NCI-H2227 (cell line): ENCODE measurements around the gene EPHB2.
"Not testable (repeated sequence)": the region's sequence is repeated elsewhere in the genome, so short reads cannot be mapped to it uniquely, and the experiment has no call there.

Experiments used
- DNase-seq: peaks from one replicate; lab custom pipeline; 2025; ENCODE audit not compliant: unreplicated experiment; lab: John Stamatoyannopoulos, UW

Gene EPHB2

GRCh38 chr1:22932803-22933470 is 222.3 kb downstream of the EPHB2 start:
- DNase-seq, result no peak

- no peak for DNase-seq
Measured at GRCh38 chr1:22935433-22935832, 224.8 kb downstream of the EPHB2 start.

GRCh38 chr1:22936681-22937080 is 226.0 kb downstream of the EPHB2 start:
- DNase-seq, result no peak

GRCh38 chr1:22941257-22941656 is 230.6 kb downstream of the EPHB2 start:
- DNase-seq, result no peak

GRCh38 chr1:22944346-22945055 is 233.9 kb downstream of the EPHB2 start:
- DNase-seq, result no peak

GRCh38 chr1:22945171-22945570 is 234.5 kb downstream of the EPHB2 start:
- not testable (repeated sequence) for DNase-seq

GRCh38 chr1:22949822-22950331 is 239.2 kb downstream of the EPHB2 start:
- no peak for DNase-seq

- no peak for DNase-seq
Measured at GRCh38 chr1:22951796-22952195, 241.2 kb downstream of the EPHB2 start.

GRCh38 chr1:22952694-22953056 is 242.0 kb downstream of the EPHB2 start:
- no peak for DNase-seq

- no peak for DNase-seq
Measured at GRCh38 chr1:22953057-22953739, 242.6 kb downstream of the EPHB2 start.

GRCh38 chr1:22953740-22954141 is 243.1 kb downstream of the EPHB2 start:
- no peak for DNase-seq

- DNase-seq, result no peak
Measured at GRCh38 chr1:22955146-22955545, 244.5 kb downstream of the EPHB2 start.

- DNase-seq, result no peak
Measured at GRCh38 chr1:22957066-22957465, 246.4 kb downstream of the EPHB2 start.

GRCh38 chr1:22958556-22958955 is 247.9 kb downstream of the EPHB2 start:
- no peak for DNase-seq

- no peak for DNase-seq
Measured at GRCh38 chr1:22959545-22960360, 249.1 kb downstream of the EPHB2 start.

GRCh38 chr1:22962558-22962957 is 251.9 kb downstream of the EPHB2 start:
- no peak for DNase-seq

GRCh38 chr1:22963044-22963677 is 252.5 kb downstream of the EPHB2 start:
- no peak for DNase-seq

GRCh38 chr1:22966309-22966708 is 255.7 kb downstream of the EPHB2 start:
- no peak for DNase-seq

GRCh38 chr1:22967833-22968232 is 257.2 kb downstream of the EPHB2 start:
- DNase-seq, result no peak

GRCh38 chr1:22969304-22969709 is 258.7 kb downstream of the EPHB2 start:
- peak; percentile 49 for DNase-seq

- no peak for DNase-seq
Measured at GRCh38 chr1:22970096-22970495, 259.5 kb downstream of the EPHB2 start.
